HG03175 (cell line): ENCODE measurements around the gene CCDC194.
"Not testable (repeated sequence)": the region's sequence is repeated elsewhere in the genome, so short reads cannot be mapped to it uniquely, and the experiment has no call there.

Experiments
- ATAC-seq: cut with Tn5 transposase; IDR thresholded peaks from one replicate; pipeline ENCODE4 v1.9.1; 2021; ENCODE audit warnings: mild to moderate bottlenecking, moderate library complexity; ENCODE audit not compliant: unreplicated experiment

CCDC194 gene

GRCh38 chr19:17378271-17378670 is 15.7 kb downstream of the CCDC194 start:
- no peak for ATAC-seq

- ATAC-seq = no peak
Measured at GRCh38 chr19:17376935-17377600, 16.9 kb downstream of the CCDC194 start, which contains the start of gene PLVAP. Gene PLVAP, minus strand, starts transcription at chr19:17377342. Its CDS starts 54 bp downstream, at chr19:17377288.

GRCh38 chr19:17370026-17370587 is 23.9 kb downstream of the CCDC194 start:
- ATAC-seq = peak; percentile 70

GRCh38 chr19:17365361-17365760 is 28.6 kb downstream of the CCDC194 start:
- ATAC-seq = no peak

- ATAC-seq = not testable (repeated sequence)
Measured at GRCh38 chr19:17363852-17364605, 30.0 kb downstream of the CCDC194 start.

GRCh38 chr19:17359905-17360800 is 33.8 kb downstream of the CCDC194 start:
- ATAC-seq = no peak

GRCh38 chr19:17358395-17358794 is 35.6 kb downstream of the CCDC194 start:
- ATAC-seq = no peak

- no peak for ATAC-seq
Measured at GRCh38 chr19:17357724-17358123, 36.3 kb downstream of the CCDC194 start.

- ATAC-seq = no peak
Measured at GRCh38 chr19:17357078-17357666, 36.8 kb downstream of the CCDC194 start.

- ATAC-seq = no peak
Measured at GRCh38 chr19:17353386-17353785, 40.6 kb downstream of the CCDC194 start.

GRCh38 chr19:17352608-17353280 is 41.3 kb downstream of the CCDC194 start:
- no peak for ATAC-seq

- no peak for ATAC-seq
Measured at GRCh38 chr19:17351815-17352435, 42.1 kb downstream of the CCDC194 start.

GRCh38 chr19:17348700-17349099 is 45.3 kb downstream of the CCDC194 start:
- ATAC-seq = no peak

- ATAC-seq = no peak
Measured at GRCh38 chr19:17347877-17348276, 46.1 kb downstream of the CCDC194 start.

GRCh38 chr19:17347361-17347760 is 46.6 kb downstream of the CCDC194 start:
- no peak for ATAC-seq

GRCh38 chr19:17346109-17346671 is 47.8 kb downstream of the CCDC194 start:
- no peak for ATAC-seq

GRCh38 chr19:17341845-17342244 is 52.2 kb downstream of the CCDC194 start:
- no peak for ATAC-seq

- no peak for ATAC-seq
Measured at GRCh38 chr19:17341386-17341785, 52.6 kb downstream of the CCDC194 start.

GRCh38 chr19:17340871-17341357 is 53.1 kb downstream of the CCDC194 start:
- no peak for ATAC-seq
